GM23338 (cell line): ENCODE data around the gene FAM217B.

Source experiments
- CREB1 ChIP-seq: fragments of 250-450 bp; sonication (Bioruptor Pico); IDR thresholded peaks from 2 replicates; pipeline ENCODE4 v1.5.0; 2020; ENCODE audit warnings: low read depth, mild to moderate bottlenecking, moderate library complexity
- CTCF ChIP-seq, 2 experiments: fragments of 200-600 bp in 1 of 2; sonication (generic) in 1 of 2; conservative IDR thresholded peaks; 2 replicates each; pipeline versions ENCODE4 v1.5.1 to v1.6.1; 2016 to 2017; ENCODE audit warnings: antibody characterized with exemption in 2 of 2, low read depth in 2 of 2, mild to moderate bottlenecking in 2 of 2, moderate library complexity in 1 of 2
- EZH2 ChIP-seq: fragments of 200-600 bp; sonication (generic); IDR thresholded peaks from one replicate; pipeline ENCODE4 v1.8.0; 2017; ENCODE audit warnings: antibody characterized with exemption, mild to moderate bottlenecking, low read depth; ENCODE audit not compliant: unreplicated experiment
- EZH2phosphoT487 ChIP-seq: fragments of 200-600 bp; sonication (generic); IDR thresholded peaks from one replicate; pipeline ENCODE4 v1.8.1; 2018; ENCODE audit warnings: antibody characterized with exemption; ENCODE audit not compliant: unreplicated experiment
- POLR2AphosphoS5 ChIP-seq: IDR thresholded peaks from 2 replicates; pipeline ENCODE4 v1.6.1; 2016; ENCODE audit warnings: antibody characterized with exemption, low read depth
- REST ChIP-seq: IDR thresholded peaks from one replicate; pipeline ENCODE4 v1.6.1; 2018; ENCODE audit warnings: antibody characterized with exemption; ENCODE audit not compliant: unreplicated experiment

GRCh38 chr20:59940956-59941294, 736 bp downstream of the FAM217B start:
- TF ChIP-seq CTCF (conservative IDR thresholded peaks at IDR 0.05; ENCODE audit: low read depth in 2 of 2) (no peak), REST (no peak), POLR2AphosphoS5 (no peak), EZH2 (no peak), CREB1 (no peak), EZH2phosphoT487 (no peak)
